Measurements from ENCODE around the gene GBP6.
"Not testable (repeated sequence)": the region's sequence is repeated elsewhere in the genome, so short reads cannot be mapped to it uniquely, and the experiment has no call there.

Gene GBP6

DNA sequence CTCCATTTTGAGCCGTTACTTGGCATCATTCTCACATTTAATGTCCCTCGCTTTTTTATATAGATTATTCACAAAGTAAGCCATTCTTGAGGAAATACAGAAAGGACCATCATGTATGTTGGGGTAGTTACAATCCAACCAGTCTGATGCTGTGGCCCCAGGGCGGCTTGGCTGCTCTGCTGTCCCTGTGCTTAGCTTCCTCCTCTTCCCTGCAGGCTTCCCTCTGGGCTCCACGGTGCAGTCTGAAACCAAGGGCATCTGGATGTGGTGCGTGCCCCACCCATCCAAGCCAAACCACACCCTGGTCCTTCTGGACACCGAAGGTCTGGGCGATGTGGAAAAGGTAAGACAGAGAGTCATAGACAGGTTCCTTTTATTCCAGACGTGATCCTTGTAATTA is 5.5 kb downstream of the GBP6 start:
- DNase-seq (ENCODE audit: low spot score): no peak

DNA sequence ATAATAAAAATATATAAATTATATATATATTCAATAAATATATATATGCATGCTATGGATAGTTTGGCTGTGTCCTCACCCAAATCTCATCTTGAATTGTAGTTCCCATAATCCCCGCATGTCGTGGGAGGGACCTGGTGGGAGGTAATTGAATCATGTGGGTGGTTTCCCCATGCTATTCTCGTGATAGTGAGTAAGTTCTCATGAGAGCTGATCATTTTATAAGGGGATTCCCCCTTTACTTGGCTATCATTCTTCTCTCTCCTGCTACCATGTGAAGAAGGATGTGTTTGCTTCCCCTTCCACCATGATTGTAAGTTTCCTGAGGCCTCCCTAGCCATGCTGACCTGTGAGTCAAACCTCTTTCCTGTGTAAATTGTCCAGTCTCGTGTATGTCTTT is 10.0 kb downstream of the GBP6 start:
- not testable (repeated sequence) for DNase-seq (ENCODE audit: low spot score)

DNA sequence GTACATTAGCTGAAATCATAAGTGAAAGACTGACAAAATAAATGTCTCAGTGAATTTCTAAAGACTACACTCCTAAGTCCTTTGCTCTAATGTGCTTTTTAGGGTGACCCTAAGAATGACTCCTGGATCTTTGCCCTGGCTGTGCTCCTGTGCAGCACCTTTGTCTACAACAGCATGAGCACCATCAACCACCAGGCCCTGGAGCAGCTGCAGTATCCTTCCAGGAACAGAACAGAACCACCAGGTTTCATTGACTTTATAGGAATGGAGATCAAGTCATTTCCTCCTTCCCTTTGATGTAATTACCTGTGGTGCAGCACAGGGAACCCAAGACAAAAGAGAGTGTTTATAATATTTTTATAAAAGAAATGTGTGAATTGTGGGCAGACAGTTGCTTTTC is 14.1 kb downstream of the GBP6 start:
- no peak for DNase-seq (ENCODE audit: low spot score)

DNA sequence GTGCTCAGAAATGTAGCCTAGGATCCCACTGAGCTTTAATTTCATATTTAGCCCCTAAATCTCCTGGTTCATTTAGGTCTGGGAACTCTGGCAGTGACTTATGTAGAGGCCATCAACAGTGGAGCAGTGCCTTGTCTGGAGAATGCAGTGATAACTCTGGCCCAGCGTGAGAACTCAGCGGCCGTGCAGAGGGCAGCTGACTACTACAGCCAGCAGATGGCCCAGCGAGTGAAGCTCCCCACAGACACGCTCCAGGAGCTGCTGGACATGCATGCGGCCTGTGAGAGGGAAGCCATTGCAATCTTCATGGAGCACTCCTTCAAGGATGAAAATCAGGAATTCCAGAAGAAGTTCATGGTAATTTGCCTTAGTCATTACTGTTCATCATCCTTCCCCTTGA is 17.8 kb downstream of the GBP6 start:
- no peak for DNase-seq (ENCODE audit: low spot score)

DNA sequence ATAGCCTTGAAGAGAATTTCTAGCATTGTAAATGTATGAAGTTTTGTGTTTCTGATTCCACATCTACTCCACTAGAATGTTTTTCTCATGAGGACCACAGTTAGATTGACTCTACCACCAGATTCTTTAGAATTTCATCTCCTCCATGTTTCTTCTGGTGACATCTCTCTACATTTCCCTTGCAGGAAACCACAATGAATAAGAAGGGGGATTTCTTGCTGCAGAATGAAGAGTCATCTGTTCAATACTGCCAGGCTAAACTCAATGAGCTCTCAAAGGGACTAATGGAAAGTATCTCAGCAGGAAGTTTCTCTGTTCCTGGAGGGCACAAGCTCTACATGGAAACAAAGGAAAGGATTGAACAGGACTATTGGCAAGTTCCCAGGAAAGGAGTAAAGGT is 18.6 kb downstream of the GBP6 start:
- DNase-seq (ENCODE audit: low spot score): no peak

DNA sequence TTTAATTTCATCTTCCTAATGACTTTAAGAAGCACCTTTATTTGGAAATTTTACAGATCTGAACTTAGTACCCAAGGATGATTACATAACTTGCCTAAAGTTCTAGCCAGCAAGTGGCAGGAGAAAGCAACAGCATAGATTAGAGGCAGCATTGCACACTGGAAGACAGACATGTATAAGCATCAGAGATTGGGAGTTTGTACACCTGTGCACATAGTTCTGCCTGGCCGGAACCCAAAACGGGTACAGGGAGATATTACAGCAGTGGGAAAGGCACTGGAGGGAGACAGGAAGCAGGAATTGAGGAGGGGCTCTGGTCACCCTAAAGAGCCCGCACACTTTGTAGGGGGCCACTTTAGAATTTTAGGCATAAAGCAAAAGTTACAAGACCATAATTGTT is 19.3 kb downstream of the GBP6 start:
- DNase-seq (ENCODE audit: low spot score): no peak

DNA sequence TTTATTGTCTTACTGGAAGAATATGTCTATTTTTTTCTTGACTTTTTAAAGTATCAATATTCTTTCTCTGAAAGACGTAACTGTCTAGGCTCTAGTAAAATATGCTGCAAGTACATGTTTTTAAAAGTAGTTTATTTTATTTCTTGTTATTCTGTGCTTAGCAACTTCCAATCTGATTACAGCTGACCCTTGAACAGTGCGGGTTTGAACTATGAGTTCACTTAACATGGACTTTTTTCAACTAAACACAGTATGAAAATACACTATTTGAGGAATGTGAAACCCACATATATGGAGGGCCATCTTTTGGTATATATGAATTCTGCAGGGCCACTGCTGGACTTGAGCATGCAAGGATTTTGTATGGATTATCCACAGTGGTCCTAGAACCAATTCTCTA is 26.8 kb downstream of the GBP6 start:
- DNase-seq (ENCODE audit: low spot score): no peak

DNA sequence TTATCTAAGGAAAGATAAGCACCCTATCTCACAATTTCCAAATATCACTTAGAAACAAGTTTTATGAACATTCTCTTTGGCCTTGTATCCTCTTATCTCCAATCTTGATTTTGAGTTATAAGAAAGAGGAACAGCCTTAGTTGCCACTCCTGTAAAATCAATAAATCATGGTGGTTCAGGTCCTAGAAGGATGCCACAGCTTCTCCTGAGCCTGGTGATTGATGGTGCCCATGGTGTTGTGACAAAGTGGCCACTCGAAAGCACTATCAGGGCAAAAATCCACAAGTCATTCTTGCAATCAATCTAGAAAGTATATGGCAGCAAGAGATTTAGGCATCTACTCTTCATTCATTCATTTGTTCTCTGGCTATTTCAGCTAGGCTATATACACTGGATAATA is 27.8 kb downstream of the GBP6 start:
- no peak for DNase-seq (ENCODE audit: low spot score)

DNA sequence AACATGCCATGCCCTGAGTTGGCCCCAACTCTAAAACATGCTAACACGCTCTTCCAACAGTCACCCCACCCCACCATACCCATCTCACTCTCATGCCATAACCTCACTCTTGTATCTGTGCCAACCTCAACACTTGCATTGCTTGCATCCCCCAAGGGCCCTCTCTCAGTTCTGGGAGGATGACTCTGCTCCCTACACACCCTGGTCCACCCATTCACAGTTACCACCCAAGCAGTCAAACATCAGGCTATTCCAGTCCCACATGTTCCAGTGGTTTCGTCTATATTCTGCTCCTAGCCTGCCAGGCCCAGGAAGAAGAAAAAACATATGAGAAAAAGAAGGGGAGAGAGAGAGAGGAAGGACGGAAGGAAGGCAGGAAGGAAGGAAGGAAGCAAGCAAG is 31.0 kb downstream of the GBP6 start:
- no peak for DNase-seq (ENCODE audit: low spot score)

DNA sequence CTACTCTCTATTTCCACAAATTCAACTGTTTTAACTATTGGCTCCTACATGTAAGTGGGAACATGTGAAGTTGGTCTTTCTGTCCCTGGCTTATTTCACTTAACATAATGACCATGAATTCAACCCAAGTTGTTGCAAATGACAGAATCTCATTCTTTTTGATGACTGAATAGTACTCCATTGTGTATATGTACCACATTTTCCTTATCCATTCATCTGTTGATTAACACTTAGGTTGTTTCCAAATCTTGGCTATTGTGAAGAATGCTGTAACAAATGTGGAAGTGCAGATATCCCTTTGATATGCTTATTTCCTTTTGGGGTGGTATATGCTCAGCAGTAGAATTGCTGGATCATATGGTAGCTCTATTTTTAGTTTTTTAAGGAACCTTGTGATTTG is 33.0 kb downstream of the GBP6 start:
- no peak for DNase-seq (ENCODE audit: low spot score)

DNA sequence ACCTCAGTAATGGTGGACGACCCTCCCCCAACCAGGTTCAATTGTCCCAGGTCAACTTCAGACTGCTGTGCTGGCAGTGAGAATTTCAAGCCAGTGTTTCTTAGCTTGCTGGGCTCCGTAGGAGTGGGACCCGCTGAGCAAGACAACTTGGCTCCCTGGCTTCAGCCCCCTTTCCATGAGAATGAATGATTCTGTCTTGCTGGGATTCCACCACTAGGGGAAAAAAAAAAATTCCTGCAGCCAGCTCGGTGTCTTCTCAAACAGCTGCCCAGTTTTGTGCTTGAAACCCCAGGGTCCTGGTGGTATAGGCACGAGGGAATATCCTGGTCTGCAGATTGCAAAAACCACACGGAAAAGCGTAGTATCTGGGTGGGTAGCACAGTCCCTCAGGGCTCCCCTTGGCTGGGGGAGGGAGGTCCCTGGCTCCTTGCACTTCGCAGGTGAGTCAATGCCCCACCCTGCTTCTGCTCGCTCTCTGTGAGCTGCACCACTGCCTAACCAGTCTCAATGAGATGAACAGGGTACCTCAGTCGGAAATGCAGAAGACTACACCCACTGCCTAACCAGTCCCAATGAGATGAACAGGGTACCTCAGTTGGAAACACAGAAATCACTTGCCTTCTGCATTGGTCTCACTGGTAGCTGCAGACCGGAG is 41.5 kb downstream of the GBP6 start:
- no peak for DNase-seq (ENCODE audit: low spot score)

DNA sequence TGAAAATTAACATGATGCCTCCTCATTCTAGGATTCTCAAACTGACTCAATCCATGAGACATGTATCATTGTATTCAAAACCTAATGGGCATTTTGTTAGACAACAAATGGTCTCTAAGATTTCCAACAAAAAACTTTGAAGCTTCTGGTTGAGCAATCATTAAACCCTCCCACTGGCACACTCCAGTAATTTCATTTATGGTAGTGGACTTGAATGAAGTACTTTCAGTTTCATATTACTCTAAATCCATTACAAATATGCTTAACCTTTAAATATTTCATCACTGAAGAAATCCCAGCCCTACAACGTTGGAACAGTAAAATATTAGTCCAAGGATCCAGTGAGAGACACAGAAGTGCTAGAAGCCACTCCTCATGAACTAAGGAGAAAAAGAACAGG is 43.5 kb downstream of the GBP6 start:
- no peak for DNase-seq (ENCODE audit: low spot score)

DNA sequence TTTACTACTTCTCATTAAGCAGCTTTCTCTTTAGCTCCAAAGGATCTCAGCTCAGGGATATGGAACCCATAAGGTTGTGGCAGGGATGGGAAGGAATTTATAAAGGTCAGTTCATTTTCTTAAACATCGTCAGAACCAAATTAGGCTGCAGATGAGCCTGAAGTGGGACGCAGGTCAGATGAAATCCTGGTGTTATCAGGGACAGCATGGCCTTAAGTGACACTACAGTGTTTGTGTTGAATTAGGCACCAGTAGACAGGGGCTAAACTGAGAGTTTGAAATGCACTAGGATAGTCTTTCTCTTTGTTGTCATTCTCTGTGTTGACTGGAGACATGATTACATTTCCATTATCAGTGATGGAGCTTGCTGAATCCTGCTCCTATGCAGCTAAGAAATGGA is 43.9 kb downstream of the GBP6 start:
- DNase-seq (ENCODE audit: low spot score): not testable (repeated sequence)

DNA sequence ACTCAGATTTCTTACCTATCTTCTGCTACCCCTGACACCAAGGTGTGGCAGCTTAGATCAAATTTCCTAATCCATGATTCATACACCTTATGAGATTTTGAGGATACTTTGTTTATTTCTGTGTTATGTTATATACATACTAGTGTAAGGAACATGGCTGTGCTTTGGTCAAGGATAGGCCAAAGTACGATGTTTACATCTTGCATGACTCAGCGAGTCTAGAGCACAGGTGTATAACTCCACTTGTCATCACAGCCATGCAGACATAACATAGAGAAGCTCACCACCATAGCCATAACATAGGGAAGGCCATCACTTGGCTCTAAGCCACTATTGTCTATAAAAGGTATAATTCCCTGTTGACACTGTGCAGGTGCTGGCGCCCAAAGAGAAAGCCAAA is 61.2 kb downstream of the GBP6 start:
- no peak for DNase-seq (ENCODE audit: low spot score)

DNA sequence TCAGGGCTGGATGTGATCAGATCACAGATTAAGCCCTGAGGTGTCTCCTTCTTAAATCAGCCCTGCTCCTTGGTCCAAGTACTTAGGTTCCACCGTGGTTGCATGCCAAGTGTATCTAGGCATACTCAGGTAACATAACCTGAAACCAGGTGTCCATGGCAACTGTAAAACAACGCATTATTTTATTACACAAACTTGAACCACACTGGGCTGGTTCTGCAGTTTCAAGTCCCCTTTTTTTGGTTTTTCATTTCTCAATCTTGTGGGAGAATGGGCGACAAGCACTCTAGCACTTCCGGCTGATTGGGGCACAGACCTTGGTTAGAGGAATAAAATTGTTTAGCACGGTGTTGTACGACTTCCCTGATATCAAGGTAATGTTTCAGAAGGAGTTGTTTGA is 65.2 kb downstream of the GBP6 start:
- DNase-seq (ENCODE audit: low spot score): no peak

DNA sequence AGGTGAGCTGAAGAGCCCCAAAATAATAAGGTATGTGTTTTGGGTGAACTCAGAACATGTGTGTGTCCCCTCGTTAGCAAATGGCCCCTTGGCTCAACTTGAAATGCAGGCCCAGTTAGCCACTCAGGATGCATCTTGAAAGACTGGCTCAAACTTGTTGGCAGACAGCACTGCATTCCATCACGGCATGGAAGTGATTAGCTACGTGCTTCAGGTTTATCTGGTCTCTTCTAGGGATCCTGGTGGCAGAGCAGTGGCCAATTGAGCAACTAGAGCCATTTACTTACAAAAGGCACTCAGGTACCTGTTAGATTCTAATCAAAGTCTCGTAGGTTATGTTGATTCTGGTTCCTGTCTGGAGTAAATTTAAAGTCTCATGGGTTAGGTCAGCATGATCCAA is 65.8 kb downstream of the GBP6 start:
- DNase-seq (ENCODE audit: low spot score): not testable (repeated sequence)

DNA sequence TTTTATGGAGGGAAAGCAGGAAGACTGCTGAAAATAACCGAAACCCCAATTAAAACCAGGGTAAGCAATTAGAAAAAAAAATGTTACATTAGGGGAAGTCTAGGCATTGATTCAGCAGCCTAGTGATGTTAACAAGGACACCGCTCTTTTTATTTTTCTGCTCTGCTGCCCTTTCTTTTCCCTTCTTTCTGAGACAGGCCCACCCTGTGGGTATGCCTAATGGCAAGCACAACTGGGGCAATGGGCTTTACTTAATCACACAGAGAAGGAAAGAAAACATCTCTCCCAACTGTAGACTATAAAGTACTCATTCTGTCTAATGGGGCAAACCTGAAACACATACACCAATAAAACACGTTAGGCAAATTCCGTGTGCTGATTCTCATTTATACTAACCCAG is 69.6 kb downstream of the GBP6 start:
- no peak for DNase-seq (ENCODE audit: low spot score)

DNA sequence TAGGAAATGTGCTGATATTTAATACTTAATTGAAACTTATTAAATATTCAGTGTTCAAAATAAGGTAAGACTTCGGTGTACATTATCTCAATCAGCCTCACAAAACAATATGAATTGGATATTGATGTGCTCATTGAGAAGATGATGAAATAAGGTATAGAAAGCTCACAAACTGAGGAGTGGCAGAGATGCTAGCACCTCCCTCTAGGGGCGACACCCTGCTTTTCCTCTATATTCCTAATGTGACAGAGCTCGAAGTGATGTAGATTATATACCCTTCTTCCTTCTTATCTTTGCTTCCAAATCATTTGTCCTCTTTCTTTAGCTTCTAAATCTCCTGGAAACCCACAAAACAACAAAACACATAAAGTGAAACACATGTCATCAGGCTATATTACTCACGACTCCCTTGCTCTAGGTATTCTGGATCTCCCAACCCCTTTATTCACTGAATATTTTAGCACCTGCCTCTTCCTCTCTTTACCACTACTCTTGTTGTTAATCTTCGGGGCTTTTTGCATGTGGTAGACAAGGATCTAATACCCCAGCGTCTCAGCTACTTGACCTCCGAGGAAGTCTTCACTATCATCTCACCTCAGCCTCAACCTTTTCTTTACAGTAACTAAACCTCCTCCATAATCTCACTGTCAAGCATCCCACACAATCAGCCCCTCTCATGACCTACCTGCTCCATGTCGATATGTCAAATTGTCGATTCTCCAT is 70.4 kb downstream of the GBP6 start:
- not testable (repeated sequence) for DNase-seq (ENCODE audit: low spot score)
